Lung (tissue), 12 donors: ENCODE results near the gene SLC6A18. TPM values are rescaled to one million over a fixed set of nuclear protein-coding genes. Genes with fewer than 3 reads are reported as not detected.

Source experiments
- ATAC-seq: fragments of 200-7000 bp; cut with Tn5 transposase; one replicate; pipeline ENCODE4 v1.9.1; 2020; ENCODE audit warnings: moderate number of reproducible peaks; ENCODE audit not compliant: insufficient read depth, low FRiP score
- DNase-seq, 3 donors: peaks; one replicate each; pipeline ENCODE4 v3.0.0-alpha.2; 2013 to 2017
- H3K27ac ChIP-seq, 2 donors: one replicate each; pipeline ENCODE4 v1.5.1; 2013; ENCODE audit warnings: mild to moderate bottlenecking in 2 of 2, moderate library complexity in 2 of 2, control low read depth in 1 of 2, inconsistent platforms in 1 of 2, low read depth in 1 of 2, low read length in 1 of 2
- H3K27me3 ChIP-seq, 3 donors: one replicate each; pipeline ENCODE4 v1.5.1; 2013; ENCODE audit warnings: low read length in 2 of 3; ENCODE audit not compliant: control insufficient read depth in 3 of 3, insufficient read depth in 3 of 3
- H3K36me3 ChIP-seq, 4 donors: one replicate each; pipeline ENCODE4 v1.5.1; 2013; ENCODE audit warnings: low read length in 4 of 4, mild to moderate bottlenecking in 1 of 4, moderate library complexity in 1 of 4; ENCODE audit not compliant: control insufficient read depth in 4 of 4, insufficient read depth in 4 of 4
- H3K4me1 ChIP-seq, 5 donors: one replicate each; pipeline ENCODE4 v1.5.1; 2013; ENCODE audit warnings: low read length in 5 of 5, mild to moderate bottlenecking in 2 of 5, moderate library complexity in 1 of 5; ENCODE audit not compliant: control insufficient read depth in 5 of 5, insufficient read depth in 5 of 5
- H3K4me3 ChIP-seq: one replicate; pipeline ENCODE4 v1.5.1; 2013; ENCODE audit warnings: mild to moderate bottlenecking, control low read depth, moderate library complexity
- H3K9ac ChIP-seq, 2 donors: one replicate each; pipeline ENCODE4 v1.5.1; 2013; ENCODE audit warnings: low read length in 2 of 2, control low read depth in 1 of 2; ENCODE audit not compliant: insufficient read depth in 1 of 2
- H3K9me3 ChIP-seq, 4 donors: one replicate each; pipeline ENCODE4 v1.5.1; 2013; ENCODE audit warnings: low read length in 3 of 4, mild to moderate bottlenecking in 1 of 4, moderate library complexity in 1 of 4; ENCODE audit not compliant: control insufficient read depth in 4 of 4, insufficient read depth in 3 of 4
- CTCF ChIP-seq: IDR thresholded peaks from 2 replicates; pipeline ENCODE4 v1.5.1; 2012; ENCODE audit warnings: mild to moderate bottlenecking; ENCODE audit errors: control extremely low read depth, extremely low read depth
- WGBS, 2 donors: extraction: QIAGEN DNeasy Blood & Tissue Kit; methylation state at CpG; one replicate each; pipeline ENCODE4 v1.1.7; 2013; 5-methylcytosine and 5-hydroxymethylcytosine counted together
- polyA plus RNA-seq, 2 donors: library from polyadenylated mRNA; stranded (reverse); fragments of 200-250 nt; gene quantifications; one replicate each; pipeline ENCODE4 v1.2.1, GENCODE V29; 2013
- total RNA-seq, 2 donors: library from RNA; depleted of rRNA in 1 of 2; stranded (reverse); fragments of >200 nt in 1 of 2; gene quantifications; one replicate each; pipeline ENCODE4 v1.2.1, GENCODE V29; 2014 to 2021
- donor health status: control.
- donor health status: control.
- donor health status: Bipolar disorder and iron deficiency.
- donor health status: healthy.
- donor health status: DM: yes; HTN: yes; CAD: no.

Gene SLC6A18
- total and polyA plus RNA-seq, 4 donors = not detected

- no peak for TF ChIP-seq CTCF
- Histone ChIP-seq H3K36me3 (no peaks in the 10 kb centered on the region), H3K9me3 (peaks cover 0 to 2% (median 0%) of the 10 kb centered on the region in 4 donors), H3K27me3 (peaks cover 0 to 6% (median 0%) of the 10 kb centered on the region in 3 donors), H3K4me1 (no peaks in the 10 kb centered on the region), H3K4me3 (no peak overlapping the region), H3K27ac (no peak overlapping the region), H3K9ac (no peak overlapping the region)
- no peak for DNase-seq
- ATAC-seq = no peak
- WGBS, 2 donors = 77 to 78% methylated on average over 12 of the region's 12 CpGs
Observed at GRCh38 chr5:1226231-1226630, 1.1 kb downstream of the SLC6A18 start.

- Histone ChIP-seq H3K27ac (no peak overlapping the region), H3K4me1 (no peaks in the 10 kb centered on the region), H3K9me3 (peaks cover 0 to 2% (median 0%) of the 10 kb centered on the region in 4 donors), H3K36me3 (no peaks in the 10 kb centered on the region), H3K27me3 (peaks cover 0 to 6% (median 0%) of the 10 kb centered on the region in 3 donors), H3K9ac (no peak overlapping the region), H3K4me3 (no peak overlapping the region)
- ATAC-seq (no peak), DNase-seq (no peak)
- WGBS, 2 donors = 82 to 84% methylated on average over 35 to 50 of the region's 50 CpGs
- no peak for TF ChIP-seq CTCF
Observed at GRCh38 chr5:1226839-1227581, 1.8 kb downstream of the SLC6A18 start.

GRCh38 chr5:1227667-1228066 is 2.5 kb downstream of the SLC6A18 start:
- 19 to 24% methylated on average over 14 of the region's 14 CpGs for WGBS, 2 donors
- ATAC-seq = no peak

More at GRCh38 chr5:1227667-1228066, 2.5 kb downstream of the SLC6A18 start:
- no peak for TF ChIP-seq CTCF
- H3K4me1 ChIP-seq = no peaks in the 10 kb centered on the region
- no peak overlapping the region for H3K27ac ChIP-seq
- H3K4me3 ChIP-seq = no peak overlapping the region
- no peak overlapping the region for H3K9ac ChIP-seq
- peak; percentile 23 to 60 (median 57) for DNase-seq
- H3K36me3 ChIP-seq = no peaks in the 10 kb centered on the region
- peaks cover 0 to 6% (median 0%) of the 10 kb centered on the region in 3 donors for H3K27me3 ChIP-seq
- peaks cover 0 to 2% (median 0%) of the 10 kb centered on the region in 4 donors for H3K9me3 ChIP-seq
